BLaER1 treated with 17β-estradiol and CSF1 and Interleukin-3, amounts not matched to agents 10 nM and 100 nM (cell line): ENCODE measurements around the gene DNAJC7.

Source experiments
- H3K27ac ChIP-seq, 11 experiments: shearing (Covaris generic); formaldehyde crosslinking; 2 replicates each; pipeline ENCODE4 v1.8.1; 2022
- H3K27me3 ChIP-seq, 11 experiments: shearing (Covaris generic); formaldehyde crosslinking; 2 replicates each; pipeline ENCODE4 v1.8.1; 2022
- H3K36me3 ChIP-seq, 11 experiments: shearing (Covaris generic); formaldehyde crosslinking; 2 replicates each; pipeline ENCODE4 v1.8.1; 2022
- H3K4me1 ChIP-seq, 10 experiments: shearing (Covaris generic); formaldehyde crosslinking; 2 replicates each; pipeline ENCODE4 v1.8.1; 2022
- H3K4me2 ChIP-seq, 11 experiments: shearing (Covaris generic); formaldehyde crosslinking; 2 replicates each; pipeline ENCODE4 v1.8.1; 2022
- H3K4me3 ChIP-seq, 10 experiments: shearing (Covaris generic); formaldehyde crosslinking; 2 replicates each; pipeline ENCODE4 v1.8.1; 2022
- H3K9ac ChIP-seq, 11 experiments: shearing (Covaris generic); formaldehyde crosslinking; 2 replicates each; pipeline ENCODE4 v1.8.1; 2022
- H3K9me3 ChIP-seq, 11 experiments: shearing (Covaris generic); formaldehyde crosslinking; replicated peaks in 1 of 11; 2 replicates each; pipeline ENCODE4 v1.8.1; 2022
- H4K20me1 ChIP-seq, 11 experiments: shearing (Covaris generic); formaldehyde crosslinking; 2 replicates each; pipeline ENCODE4 v1.8.1; 2022
- Cebpa-rat ChIP-seq, 11 experiments: shearing (Covaris generic); IDR thresholded peaks; 2 replicates each; pipeline ENCODE4 v1.8.1; 2022

Gene DNAJC7

DNA sequence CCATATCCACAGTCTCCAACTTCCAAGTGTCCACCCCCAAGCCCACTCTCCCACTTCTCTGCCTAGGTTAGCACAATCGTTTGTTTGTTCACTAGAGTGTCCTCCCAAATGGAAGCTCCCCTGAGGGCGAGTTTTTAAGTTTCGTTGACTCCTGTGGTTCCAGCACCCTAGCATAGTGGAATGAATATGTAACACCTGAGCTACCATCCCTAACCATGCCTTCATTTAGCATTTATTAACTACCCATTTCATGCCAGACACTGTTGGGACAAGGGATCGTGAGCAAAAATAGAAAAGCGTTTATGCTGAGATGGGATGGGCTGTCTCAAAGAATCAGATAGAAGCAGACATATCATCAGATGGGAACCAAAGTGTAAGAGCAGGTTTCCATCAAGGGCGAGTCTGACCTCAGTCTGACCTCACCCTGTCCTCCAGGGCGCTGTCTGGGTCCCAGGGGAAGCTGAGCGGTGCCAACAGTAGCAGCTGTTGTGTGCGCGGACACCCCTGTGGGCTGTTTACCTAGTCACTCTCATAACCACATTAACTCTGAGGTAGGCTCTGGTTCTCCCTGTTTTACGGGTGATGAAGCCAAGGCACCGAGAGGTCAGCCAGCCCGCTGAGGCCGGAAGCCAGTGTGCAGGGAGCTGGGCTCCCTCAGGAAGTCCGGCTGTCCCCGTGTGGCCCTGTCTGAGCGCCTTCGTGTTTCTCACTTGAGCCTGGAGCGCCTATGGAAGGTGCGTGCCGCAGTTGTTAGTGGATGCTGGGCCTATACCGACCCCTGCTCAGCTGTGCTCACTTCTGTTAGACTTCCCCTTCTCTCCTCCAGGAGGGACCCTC, 44.5 kb downstream of the DNAJC7 start:
- peak overlapping the region in 9 of 11 experiments; percentile 24 to 62 (median 40); a peak in 16 of 22 replicates for H3K27ac ChIP-seq
- peaks cover 61 to 96% (median 87%) of the 10 kb centered on the region in 10 experiments for H3K4me1 ChIP-seq
- peak overlapping the region; percentile 60 to 85 (median 74) for H3K4me2 ChIP-seq

DNA sequence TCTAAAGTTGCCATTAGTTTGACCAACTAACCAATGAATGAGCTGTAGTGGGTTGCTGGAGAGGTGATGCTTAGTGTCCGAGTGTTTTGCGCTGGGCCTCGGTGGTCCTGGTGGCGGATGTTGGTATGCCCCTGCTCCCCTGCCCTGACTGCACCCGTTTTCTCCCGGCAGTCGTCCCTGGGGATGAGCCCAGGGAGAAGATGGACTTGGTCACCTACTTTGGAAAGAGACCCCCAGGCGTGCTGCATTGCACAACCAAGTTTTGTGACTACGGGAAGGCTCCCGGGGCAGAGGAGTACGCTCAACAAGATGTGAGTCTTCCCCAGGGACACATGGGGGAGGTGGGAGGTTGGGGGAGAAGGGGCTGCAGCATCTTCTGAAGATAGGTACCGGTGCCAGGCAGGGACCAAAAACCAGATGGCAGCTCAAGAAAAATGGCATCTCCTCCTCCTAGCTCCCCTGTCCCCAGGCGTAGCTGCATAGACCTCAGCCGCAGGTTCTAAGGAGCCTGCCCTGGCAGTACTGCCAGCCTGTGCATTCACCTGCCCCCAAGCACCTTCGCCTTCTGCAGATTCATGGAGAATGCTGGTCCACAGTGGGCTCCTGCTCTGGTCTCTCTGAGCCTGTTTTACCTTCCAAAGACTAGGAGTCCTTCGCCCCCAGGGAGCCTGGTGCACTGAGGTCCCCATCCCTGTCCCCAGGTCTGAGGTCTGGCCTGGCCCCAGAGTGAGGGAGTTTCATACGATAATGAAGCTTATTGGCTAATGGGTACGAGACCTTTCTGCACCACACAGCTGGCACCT, 45.3 kb downstream of the DNAJC7 start:
- peaks cover 65 to 92% (median 84%) of the 10 kb centered on the region in 10 experiments for H3K4me1 ChIP-seq
- no peak for TF ChIP-seq Cebpa-rat (IDR thresholded peaks at IDR 0.05)
- peak overlapping the region; percentile 60 to 85 (median 74); a peak in 21 of 22 replicates for H3K4me2 ChIP-seq
- H3K9me3 ChIP-seq: no peaks in the 10 kb centered on the region
- no peaks in the 10 kb centered on the region for H3K27me3 ChIP-seq
- peak overlapping the region in 6 of 11 experiments; percentile 46 to 62 (median 52); a peak in 7 of 22 replicates for H3K9ac ChIP-seq
- H3K36me3 ChIP-seq: peaks cover 85 to 94% (median 90%) of the 10 kb centered on the region in 11 experiments
- no peak overlapping the region for H3K4me3 ChIP-seq
- H4K20me1 ChIP-seq: peaks cover 79 to 100% (median 94%) of the 10 kb centered on the region in 11 experiments
- H3K27ac ChIP-seq: peak overlapping the region in 2 of 11 experiments; percentile 26 to 47; a peak in 2 of 22 replicates

More for the DNA sequence above, 44.5 kb downstream of the DNAJC7 start:
- Histone ChIP-seq H3K9me3 (no peaks in the 10 kb centered on the region), H4K20me1 (peaks cover 79 to 100% (median 98%) of the 10 kb centered on the region in 11 experiments), H3K4me3 (peak overlapping the region in 3 of 10 experiments; percentile 0 to 9 (median 6); a peak in 2 of 20 replicates), H3K9ac (peak overlapping the region; percentile 35 to 62 (median 49); a peak in 21 of 22 replicates), H3K36me3 (peaks cover 93 to 100% (median 98%) of the 10 kb centered on the region in 11 experiments), H3K27me3 (no peaks in the 10 kb centered on the region)
- no peak for TF ChIP-seq Cebpa-rat (IDR thresholded peaks at IDR 0.05)

DNA sequence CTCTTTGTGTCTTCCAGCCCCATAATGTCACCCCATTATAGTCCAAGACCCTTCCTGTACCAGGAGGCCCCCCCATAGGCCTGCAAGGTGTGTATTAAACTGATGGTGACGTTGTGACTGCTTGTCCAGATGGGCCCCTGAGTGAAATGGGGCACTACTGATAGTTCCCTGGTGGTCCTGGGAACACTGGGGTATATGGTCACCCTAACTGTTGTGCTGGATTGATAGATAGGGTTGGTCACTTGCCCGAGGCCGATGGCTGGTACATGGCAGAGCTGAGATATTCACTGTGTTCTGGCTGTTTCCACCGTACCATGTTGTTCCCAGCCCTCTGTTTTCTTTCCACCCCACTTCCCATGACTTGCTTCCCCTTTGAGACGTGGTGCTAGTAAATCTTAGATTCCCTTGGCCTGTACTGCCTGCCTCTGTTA, 46.3 kb downstream of the DNAJC7 start:
- Histone ChIP-seq H3K9me3 (no peaks in the 10 kb centered on the region), H3K4me1 (peaks cover 58 to 86% (median 79%) of the 10 kb centered on the region in 10 experiments)

DNA sequence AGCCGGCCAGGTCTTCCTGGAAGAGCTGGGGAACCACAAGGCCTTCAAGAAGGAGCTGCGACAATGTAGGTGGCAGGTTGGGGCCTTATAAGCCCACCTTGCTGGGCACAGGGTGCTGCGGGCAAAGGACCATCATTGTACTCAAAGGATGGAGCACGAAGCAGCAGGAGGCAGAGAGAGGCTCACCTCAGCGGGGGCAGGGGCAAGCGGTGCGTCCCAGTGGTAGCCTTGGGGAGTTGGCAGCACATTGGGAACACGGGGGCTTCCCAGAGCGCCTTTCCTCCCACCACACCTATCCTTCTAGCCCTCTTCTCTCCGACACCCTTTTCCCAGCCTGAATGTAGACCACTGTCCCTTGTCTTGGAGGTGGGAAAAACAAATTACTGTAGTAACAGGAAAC, 48.6 kb downstream of the DNAJC7 start:
- peak overlapping the region in 2 of 10 experiments; percentile 31 to 99; a peak in 1 of 20 replicates for H3K4me3 ChIP-seq
- peak overlapping the region; percentile 41 to 100 (median 92); a peak in 18 of 22 replicates for H3K4me2 ChIP-seq
- H3K27ac ChIP-seq: peak overlapping the region in 4 of 11 experiments; percentile 5 to 96 (median 52); a peak in 1 of 22 replicates
- peaks cover 70 to 87% (median 81%) of the 10 kb centered on the region in 10 experiments for H3K4me1 ChIP-seq
- H3K9ac ChIP-seq: peak overlapping the region in 9 of 11 experiments; percentile 30 to 99 (median 94); a peak in 7 of 22 replicates
- no peaks in the 10 kb centered on the region for H3K27me3 ChIP-seq
- no peak for TF ChIP-seq Cebpa-rat (IDR thresholded peaks at IDR 0.05)
- peaks cover 53 to 62% (median 58%) of the 10 kb centered on the region in 11 experiments for H3K36me3 ChIP-seq
- no peaks in the 10 kb centered on the region for H3K9me3 ChIP-seq
- peaks cover 54 to 69% (median 64%) of the 10 kb centered on the region in 11 experiments for H4K20me1 ChIP-seq

More for the DNA sequence above, 46.3 kb downstream of the DNAJC7 start:
- H3K9ac ChIP-seq: peak overlapping the region in 3 of 11 experiments; percentile 2 to 24 (median 15); a peak in 2 of 22 replicates
- peaks cover 73 to 91% (median 86%) of the 10 kb centered on the region in 11 experiments for H4K20me1 ChIP-seq
- H3K27ac ChIP-seq: no peak overlapping the region
- peaks cover 76 to 84% (median 81%) of the 10 kb centered on the region in 11 experiments for H3K36me3 ChIP-seq
- no peak overlapping the region for H3K4me3 ChIP-seq
- H3K27me3 ChIP-seq: no peaks in the 10 kb centered on the region
- no peak for TF ChIP-seq Cebpa-rat (IDR thresholded peaks at IDR 0.05)
- peak overlapping the region; percentile 26 to 98 (median 55); a peak in 21 of 22 replicates for H3K4me2 ChIP-seq

DNA sequence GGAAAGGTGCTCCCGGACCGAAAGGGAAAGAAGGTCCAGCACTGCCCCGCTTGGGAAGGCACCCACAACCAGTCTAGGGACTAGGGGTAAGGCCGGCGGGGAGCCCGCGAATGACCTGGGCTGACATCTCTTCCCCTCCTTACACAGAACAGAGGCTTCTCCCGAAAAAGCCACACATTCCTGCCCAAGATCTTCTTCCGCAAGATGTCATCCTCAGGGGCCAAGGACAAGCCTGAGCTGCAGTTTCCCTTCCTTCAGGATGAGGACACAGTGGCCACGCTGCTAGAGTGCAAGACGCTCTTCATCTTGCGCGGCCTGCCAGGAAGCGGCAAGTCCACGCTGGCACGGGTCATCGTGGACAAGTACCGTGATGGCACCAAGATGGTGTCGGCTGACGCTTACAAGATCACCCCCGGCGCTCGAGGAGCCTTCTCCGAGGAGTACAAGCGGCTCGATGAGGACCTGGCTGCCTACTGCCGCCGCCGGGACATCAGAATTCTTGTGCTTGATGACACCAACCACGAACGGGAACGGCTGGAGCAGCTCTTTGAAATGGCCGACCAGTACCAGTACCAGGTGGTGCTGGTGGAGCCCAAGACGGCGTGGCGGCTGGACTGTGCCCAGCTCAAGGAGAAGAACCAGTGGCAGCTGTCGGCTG, 49.2 kb downstream of the DNAJC7 start:
- Histone ChIP-seq H3K27me3 (no peaks in the 10 kb centered on the region), H3K36me3 (peaks cover 47 to 55% (median 52%) of the 10 kb centered on the region in 11 experiments), H3K9ac (peak overlapping the region; percentile 89 to 99 (median 96)), H3K4me2 (peak overlapping the region; percentile 75 to 100 (median 94)), H3K4me1 (peaks cover 67 to 85% (median 76%) of the 10 kb centered on the region in 10 experiments), H3K4me3 (peak overlapping the region; percentile 67 to 99 (median 89)), H3K27ac (peak overlapping the region in 10 of 11 experiments; percentile 83 to 96 (median 93); a peak in 15 of 22 replicates), H4K20me1 (peaks cover 47 to 62% (median 58%) of the 10 kb centered on the region in 11 experiments; a peak in 21 of 22 replicates), H3K9me3 (no peaks in the 10 kb centered on the region)
- no peak for TF ChIP-seq Cebpa-rat (IDR thresholded peaks at IDR 0.05)

DNA sequence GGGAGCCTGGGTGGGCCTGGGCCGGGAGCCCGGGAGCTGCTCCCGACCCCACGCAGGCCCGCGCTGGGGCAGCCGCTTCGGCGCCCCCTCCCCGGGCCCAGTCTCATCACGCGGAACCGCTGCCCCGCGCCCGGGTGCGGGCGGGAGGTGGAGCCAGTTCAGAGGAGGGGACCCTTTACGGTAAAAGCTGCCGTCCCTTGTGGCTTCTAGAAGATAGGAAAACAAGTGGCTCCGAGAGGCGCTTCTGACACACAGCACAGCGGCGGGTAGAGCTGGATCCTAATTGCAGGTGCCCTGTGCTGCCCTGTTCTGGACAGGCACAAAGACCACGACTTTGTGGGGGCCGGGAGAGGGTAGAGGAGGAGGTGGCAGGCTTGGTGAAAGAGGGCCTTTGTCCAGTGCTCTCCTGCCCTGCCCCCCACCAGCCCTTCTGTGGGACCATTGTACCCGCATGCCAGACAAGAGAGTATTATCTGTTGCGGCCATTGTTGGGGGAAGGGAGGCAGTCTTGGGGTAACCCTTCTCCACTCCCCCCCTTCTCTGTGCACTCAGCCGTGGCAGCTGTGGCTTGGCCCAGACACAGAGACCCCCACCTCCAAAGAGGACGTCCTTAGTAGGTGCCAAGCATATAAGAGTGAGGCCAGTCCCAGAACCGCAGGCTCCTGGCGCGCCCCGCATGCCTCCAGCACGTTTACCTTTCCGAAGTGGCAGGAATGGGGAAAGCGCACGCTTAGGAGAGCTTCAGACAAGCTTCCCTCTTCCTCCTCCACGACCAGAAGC, 49.9 kb downstream of the DNAJC7 start:
- H3K27ac ChIP-seq: peak overlapping the region; percentile 83 to 96 (median 93)

DNA sequence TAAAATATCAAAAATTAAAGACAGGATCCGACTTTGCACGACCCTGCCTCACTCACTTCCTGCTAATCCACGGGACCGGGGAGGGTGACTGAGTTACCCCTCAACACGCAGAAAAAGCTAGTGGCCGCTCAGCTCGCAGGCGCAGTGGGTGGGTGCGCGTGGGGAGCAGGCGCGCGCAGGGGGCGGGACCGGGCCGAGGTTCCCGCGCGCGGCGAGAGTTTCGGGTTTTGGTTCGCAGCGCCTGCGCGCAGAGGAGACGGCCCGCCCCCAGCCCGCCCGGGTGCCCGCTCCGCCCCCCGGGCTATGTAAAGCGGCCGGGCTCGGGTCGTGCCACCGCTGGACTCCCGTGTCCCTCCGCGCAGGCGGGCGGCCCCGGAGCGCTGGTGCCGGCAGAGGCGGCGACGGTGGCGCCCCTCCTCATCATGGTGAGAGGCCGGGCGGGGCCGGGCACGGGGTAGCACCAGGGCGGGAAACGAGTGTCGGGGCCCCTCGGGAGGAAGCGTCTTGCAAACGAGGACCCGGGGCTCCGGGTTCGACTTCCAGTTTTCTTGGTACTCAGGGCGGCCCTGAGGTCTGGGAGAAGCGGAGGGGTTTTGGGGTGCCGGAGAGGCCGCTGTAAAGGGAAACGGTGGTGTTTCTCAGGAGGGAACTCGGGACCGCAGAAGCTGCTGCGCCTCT, 50.6 kb downstream of the DNAJC7 start, which contains the start of gene CNP:
TSS of gene CNP (plus strand) at position 333 of the 678 bp plus-strand sequence. CDS start at position 423, 90 bp downstream.
- Histone ChIP-seq H3K4me1 (peaks cover 59 to 85% (median 74%) of the 10 kb centered on the region in 10 experiments), H3K9ac (peak within 1 kb of the TSS; percentile 89 to 99 (median 96)), H3K27ac (peak within 1 kb of the TSS; percentile 83 to 96 (median 93))

More for the DNA sequence above, 49.9 kb downstream of the DNAJC7 start:
- H3K9me3 ChIP-seq: no peaks in the 10 kb centered on the region
- peak overlapping the region; percentile 67 to 99 (median 89) for H3K4me3 ChIP-seq
- H3K27me3 ChIP-seq: no peaks in the 10 kb centered on the region
- H3K36me3 ChIP-seq: peaks cover 40 to 48% (median 45%) of the 10 kb centered on the region in 11 experiments
- H3K9ac ChIP-seq: peak overlapping the region; percentile 89 to 99 (median 96)
- TF ChIP-seq Cebpa-rat (IDR thresholded peaks at IDR 0.05): no peak
- H3K4me2 ChIP-seq: peak overlapping the region; percentile 75 to 100 (median 94)
- peaks cover 40 to 55% (median 50%) of the 10 kb centered on the region in 11 experiments; a peak in 21 of 22 replicates for H4K20me1 ChIP-seq
- peaks cover 66 to 85% (median 76%) of the 10 kb centered on the region in 10 experiments for H3K4me1 ChIP-seq

More for the DNA sequence above, 50.6 kb downstream of the DNAJC7 start, which contains the start of gene CNP:
- H4K20me1 ChIP-seq: peaks cover 33 to 48% (median 43%) of the 10 kb centered on the region in 11 experiments; a peak in 21 of 22 replicates
- H3K4me2 ChIP-seq: peak within 1 kb of the TSS; percentile 75 to 100 (median 94)
- peaks cover 33 to 41% (median 38%) of the 10 kb centered on the region in 11 experiments for H3K36me3 ChIP-seq
- H3K4me3 ChIP-seq: peak within 1 kb of the TSS; percentile 67 to 99 (median 89)
- no peaks in the 10 kb centered on the region for H3K27me3 ChIP-seq
- H3K9me3 ChIP-seq: no peaks in the 10 kb centered on the region
- TF ChIP-seq Cebpa-rat (IDR thresholded peaks at IDR 0.05): no peak
